A673 (cell line): Measurements from ENCODE around the gene ZC3H18.

Experiments used
- CTCF ChIP-seq: fragments of 300-800, 200-600 bp; sonication (generic); conservative IDR thresholded peaks from 2 replicates; pipeline ENCODE4 v1.5.1; 2017; ENCODE audit warnings: low read depth, mild to moderate bottlenecking, antibody characterized with exemption, low read length, moderate library complexity, mixed read lengths
- EZH2 ChIP-seq: fragments of 200-600 bp; sonication (generic); IDR thresholded peaks from 2 replicates; pipeline ENCODE4 v1.6.1; 2017; ENCODE audit warnings: borderline replicate concordance, low read depth, mild to moderate bottlenecking, mixed read lengths, antibody characterized with exemption, low read length; ENCODE audit not compliant: poor library complexity, severe bottlenecking

GRCh38 chr16:88581033-88581432 is 10.8 kb downstream of the ZC3H18 start:
- TF ChIP-seq CTCF, result no peak
- TF ChIP-seq EZH2, result no peak
